ENCODE results near the gene RUNX3. TPM values are rescaled to one million over a fixed set of nuclear protein-coding genes. Genes with fewer than 3 reads are reported as not detected.
A peak's percentile ranks its signal among the peaks of the same experiment; 100 is the strongest.

The RUNX3 gene
- total RNA-seq, 2 donors from 2014 or later, result 5.0 to 8.9 TPM

DNA sequence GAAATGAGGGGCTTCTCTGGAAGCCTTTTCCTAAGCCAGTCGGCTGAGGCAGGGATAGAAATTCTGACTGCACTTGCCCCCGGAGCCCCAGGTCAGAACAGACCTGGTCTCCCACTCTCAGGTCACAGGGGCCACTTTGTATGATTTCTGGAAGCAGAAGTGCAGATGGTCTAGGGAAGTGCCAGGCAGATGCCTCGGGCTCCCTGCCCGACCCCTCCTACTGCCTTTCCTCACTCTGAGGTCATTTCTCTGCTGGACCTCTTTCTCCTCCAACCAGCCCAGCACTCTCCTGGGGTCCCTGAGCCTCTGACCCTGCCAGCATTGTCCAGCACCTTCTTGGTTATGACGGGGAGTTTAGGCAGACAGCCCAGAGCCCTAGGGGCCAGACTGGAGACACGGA, 8.7 kb downstream of the RUNX3 start:
- DNase-seq (ENCODE audit: low spot score), result no peak
- intact Hi-C loops (cut with DNase I), result no loop called here

DNA sequence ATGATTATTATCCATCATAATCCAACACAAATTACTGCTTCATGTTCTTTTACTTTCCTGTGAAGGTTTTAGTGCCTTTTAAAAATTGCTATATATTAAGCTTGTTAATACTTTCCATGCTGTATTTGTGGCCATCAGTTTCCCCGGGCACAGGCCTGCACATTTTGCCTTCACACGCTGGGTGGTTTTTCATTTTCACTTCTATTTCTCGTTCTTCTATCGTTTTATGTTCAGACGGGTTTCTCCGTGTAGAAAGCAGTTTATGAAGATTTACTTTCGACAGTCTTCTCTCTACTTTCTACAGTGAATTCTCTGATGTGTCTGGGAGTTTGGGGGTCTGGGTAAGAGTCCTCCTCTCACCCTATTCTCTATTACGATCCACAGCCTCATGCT, 9.5 kb downstream of the RUNX3 start:
- intact Hi-C loops (cut with DNase I), result no loop called here
- DNase-seq (ENCODE audit: low spot score), result no peak

DNA sequence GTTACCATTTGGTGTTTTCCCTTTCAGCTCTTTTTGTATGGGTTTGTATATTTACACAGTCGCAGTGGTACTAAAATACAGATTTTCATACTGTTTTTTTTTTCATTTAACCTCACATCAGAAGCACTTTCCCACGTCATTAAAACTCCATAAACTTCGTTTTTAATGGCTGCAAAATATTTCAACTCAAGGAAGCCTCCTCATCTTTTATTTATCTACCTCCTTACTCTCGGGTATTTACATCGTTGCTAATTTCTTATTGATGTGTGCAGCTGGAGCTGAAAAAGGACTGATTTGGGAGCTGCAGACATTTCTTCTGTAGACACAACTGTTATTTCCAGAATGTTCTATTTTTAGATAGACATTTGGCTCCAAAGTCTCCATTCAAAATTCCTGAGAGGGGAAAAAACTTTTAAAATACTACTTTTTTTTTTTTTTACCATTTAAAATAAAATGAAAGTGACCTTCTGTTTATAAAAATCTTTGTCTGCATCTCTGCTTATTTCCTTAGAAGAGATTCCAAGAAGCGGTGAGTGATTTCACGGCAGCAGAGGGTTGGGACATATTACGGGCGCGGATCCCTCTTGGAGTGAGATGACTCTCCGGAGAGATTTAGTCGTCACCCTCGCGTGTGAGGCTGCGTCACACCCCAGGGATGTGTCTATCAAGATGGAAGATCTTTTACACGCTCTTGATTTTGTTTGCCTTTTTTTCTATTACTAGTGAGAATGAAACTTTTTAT, 10.1 kb downstream of the RUNX3 start:
- DNase-seq (ENCODE audit: low spot score), result peak; percentile 94
- intact Hi-C loops (cut with DNase I), result no loop called here

DNA sequence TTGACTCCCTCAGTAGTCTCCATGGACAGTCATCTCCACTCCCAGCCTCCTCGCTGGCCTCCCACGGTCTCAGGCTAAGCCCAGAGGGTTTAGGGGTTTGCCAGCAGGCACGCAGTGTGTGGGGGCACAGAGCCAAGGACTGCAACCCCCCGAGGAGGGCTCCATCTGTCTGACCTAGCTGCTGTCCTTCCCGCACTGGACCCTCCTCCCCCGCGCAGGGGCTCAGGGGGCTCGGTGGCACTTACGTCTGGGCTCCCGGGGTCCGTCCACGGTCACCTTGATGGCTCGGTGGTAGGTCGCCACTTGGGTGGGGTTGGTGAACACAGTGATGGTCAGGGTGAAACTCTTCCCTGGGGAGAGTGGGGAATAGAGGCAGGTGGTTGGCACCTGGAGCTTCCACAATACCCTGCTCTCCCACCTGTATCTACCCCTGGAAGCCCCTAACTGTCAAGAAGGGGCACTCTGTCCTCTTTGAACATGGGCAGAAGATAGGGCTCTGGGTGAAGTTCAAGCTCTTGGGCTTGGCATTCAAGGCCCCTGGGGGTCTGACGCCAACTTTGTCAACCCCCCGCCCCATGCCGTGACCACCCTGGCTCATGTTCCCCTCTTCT, 11.0 kb downstream of the RUNX3 start:
- DNase-seq (ENCODE audit: low spot score), result no peak
- intact Hi-C loops (cut with DNase I), result no loop called here

DNA sequence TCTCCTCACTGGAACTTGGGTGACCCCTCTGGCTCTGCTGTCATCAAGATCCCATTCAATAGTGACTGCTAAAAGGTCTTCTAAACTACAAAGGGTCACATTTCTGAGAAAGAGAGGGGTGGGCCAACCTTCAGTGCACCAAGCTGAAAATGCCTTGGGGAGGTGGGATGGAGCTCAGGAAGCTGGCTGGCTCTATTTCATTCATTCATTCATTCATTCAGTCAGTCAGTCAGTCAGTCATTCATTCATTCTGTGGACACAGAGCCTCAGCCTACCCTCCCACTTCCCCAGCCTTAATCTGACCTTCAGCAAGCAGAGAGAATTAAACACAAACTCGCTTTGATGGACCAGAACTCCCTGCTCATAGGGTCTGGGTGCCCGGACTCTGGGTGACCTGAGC, 11.7 kb downstream of the RUNX3 start:
- intact Hi-C loops (cut with DNase I), result no loop called here

DNA sequence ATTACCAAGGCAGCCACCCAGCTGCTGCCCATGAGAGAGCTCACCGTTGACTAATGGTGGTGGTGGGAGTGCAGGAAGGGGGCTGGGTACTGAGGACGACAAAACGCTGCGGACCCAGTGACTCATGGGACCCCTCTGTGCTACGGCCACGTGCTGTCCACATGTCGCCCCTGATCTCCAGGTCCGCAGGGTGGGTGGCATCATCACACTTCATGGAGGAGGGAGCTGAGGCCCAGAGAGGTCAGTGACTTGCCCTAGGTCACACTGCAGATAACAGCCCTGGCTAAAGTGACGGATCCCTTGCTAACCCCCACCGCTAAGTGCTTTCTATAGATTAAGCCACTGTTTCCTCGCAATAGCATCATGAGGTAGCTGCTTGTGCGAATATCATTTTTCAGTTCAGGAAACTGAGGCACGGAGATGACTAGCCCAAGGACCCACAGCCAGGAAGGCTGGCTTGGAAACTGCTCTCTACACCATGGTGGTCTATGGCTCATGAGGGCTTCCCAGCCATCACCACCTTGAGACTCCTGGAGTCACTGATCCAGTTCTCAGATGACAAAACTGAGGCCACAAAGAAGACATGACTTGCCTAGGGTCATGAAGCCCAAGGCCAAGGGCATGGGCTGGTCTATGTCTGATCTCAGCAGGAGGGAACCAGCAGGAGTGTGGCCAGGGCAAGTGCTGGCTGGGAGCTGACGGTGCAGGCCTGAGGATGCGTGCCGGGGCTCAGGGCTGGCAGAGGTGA, 12.6 kb downstream of the RUNX3 start:
- no peak for DNase-seq (ENCODE audit: low spot score)
- intact Hi-C loops (cut with DNase I), result no loop called here

More for the DNA sequence above, 11.7 kb downstream of the RUNX3 start:
- DNase-seq (ENCODE audit: low spot score), result no peak

DNA sequence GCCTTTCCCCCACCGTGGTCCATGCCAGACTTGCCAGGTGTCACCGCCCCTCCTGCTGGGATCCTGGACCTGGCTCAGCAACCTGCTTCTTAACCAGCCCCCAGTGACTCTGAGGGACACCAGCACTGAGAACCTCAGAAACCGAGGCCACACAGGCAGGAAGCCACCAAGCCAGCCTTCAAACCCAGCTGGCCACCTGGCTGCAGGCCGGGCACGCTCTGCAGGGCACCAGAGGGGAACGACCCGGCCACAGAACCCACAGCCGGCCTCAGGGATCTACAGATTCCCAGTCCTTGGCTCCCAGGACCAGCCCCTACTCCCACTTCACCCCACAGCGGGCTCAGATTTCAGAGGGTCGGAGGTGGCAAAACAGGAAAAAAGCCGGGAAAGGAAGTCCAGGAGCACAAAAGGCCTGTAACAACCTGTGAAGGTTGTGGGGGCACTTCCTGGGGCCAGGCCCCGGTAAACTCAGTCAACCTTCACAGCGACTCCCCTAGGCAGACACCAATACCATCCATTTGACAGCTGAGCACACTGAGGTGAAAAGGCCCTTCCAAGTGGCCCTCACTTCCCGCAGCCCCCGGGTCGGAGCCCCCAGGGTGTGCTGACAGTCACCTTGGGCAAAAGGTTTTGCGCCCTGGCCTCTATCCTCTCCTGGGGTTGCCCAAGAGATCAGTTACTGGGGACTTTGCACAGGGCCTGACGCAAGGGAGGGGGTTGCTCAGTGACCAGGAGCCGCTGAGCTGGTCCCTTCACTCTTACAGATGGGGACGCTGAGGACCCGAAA, 14.1 kb downstream of the RUNX3 start:
- intact Hi-C loops (cut with DNase I), result loop anchor here in 1 of 2 donors (2.0 kb wide), 1 partner anchor 53 kb away; no protein-coding TSS in a partner anchor
- no peak for DNase-seq (ENCODE audit: low spot score)

DNA sequence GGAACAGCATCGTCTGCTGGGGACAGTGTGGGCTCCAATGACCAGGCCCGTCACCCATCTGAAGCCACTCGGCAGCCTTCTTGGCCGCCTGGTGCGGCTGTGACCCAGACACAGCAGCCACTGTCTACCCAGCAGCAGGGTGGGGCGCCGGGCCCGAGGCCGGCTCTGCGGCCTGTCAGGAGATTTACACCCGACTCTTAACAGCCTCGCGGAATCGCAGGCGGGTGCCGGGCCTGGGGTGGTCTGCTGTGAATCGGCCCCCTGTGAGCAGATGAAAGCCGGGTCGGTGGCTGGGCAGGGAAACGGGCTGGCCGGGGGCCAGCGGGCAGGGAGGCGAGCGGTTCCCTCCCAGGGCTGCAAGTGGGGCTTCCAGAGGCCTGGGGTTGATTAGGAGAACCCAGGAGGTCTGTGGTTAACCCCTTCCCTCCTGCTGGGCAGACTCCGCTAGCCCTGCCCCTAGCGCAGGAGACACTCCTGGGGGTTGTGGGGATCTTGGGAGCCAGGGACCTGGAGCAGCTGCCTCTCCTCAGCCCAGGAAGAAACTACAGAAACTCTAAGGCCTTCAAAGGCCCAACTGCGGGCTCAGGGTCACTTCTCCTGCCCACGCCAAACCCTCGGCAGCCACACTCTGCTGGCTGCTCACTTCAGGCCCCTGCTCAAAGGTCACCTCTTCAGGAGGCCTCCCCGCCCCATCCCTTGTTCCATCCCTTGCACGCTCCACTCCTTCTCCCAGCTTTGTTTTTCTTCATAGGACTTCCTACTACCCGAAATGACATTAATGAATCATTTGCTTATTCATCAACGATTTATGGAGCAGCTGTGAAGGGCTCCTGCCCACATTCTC, 15.6 kb downstream of the RUNX3 start:
- no peak for DNase-seq (ENCODE audit: low spot score)
- intact Hi-C loops (cut with DNase I), result loop anchor here in 1 of 2 donors (2.0 to 5.0 kb wide), 2 partner anchors 52 to 557 kb away; no protein-coding TSS in a partner anchor

DNA sequence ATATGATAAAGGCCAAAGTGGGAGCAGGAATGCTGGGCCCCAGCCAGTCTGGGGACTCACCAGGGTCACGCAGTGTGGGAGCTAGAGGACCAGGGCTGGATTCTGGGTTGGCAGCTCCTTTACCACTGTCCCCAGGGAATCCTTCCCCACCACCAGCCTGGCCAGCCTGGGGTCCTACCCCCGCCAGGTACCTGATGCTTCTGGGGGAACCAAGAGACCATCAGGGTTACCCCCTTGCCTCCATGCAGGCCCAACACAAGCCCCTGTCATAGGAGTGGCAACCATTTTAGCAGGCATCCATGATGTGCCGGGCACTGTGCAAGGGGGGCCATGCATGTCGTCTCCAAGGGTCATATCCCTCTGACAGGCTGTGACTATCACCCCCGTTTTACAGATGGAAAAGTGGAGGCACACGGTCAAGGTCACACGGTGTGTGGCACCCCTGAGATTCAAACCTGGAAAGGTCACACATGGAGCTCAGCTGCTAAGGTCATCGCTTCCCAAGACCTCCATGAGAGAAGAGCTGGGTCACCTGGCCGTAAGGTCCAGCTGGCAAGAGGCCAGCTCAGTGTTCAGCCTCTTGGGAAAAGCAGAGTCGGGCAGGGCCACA, 16.4 kb downstream of the RUNX3 start:
- no peak for DNase-seq (ENCODE audit: low spot score)

DNA sequence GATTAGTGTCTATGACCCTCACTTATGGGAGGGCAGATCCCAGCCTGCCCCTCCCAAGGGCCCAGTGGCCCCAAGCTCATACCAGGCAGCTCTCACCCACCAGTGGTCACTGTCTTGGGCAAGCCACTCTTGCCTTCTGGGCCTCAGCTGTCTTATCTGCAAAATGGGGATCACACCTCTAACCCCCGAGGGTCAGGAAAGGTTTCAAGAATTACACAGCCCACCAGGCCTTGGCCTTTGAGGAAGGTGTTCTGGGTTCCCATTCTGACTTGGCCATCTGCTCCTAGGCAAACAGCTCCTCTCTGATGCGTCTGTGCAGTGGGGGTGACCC, 16.8 kb downstream of the RUNX3 start:
- intact Hi-C loops (cut with DNase I), result loop anchor here in 1 of 2 donors (5.0 kb wide), 1 partner anchor 556 kb away; no protein-coding TSS in a partner anchor
- no peak for DNase-seq (ENCODE audit: low spot score)

More for the DNA sequence above, 16.4 kb downstream of the RUNX3 start:
- intact Hi-C loops (cut with DNase I), result loop anchor here in 1 of 2 donors (2.0 to 5.0 kb wide), 2 partner anchors 51 to 556 kb away; no protein-coding TSS in a partner anchor

DNA sequence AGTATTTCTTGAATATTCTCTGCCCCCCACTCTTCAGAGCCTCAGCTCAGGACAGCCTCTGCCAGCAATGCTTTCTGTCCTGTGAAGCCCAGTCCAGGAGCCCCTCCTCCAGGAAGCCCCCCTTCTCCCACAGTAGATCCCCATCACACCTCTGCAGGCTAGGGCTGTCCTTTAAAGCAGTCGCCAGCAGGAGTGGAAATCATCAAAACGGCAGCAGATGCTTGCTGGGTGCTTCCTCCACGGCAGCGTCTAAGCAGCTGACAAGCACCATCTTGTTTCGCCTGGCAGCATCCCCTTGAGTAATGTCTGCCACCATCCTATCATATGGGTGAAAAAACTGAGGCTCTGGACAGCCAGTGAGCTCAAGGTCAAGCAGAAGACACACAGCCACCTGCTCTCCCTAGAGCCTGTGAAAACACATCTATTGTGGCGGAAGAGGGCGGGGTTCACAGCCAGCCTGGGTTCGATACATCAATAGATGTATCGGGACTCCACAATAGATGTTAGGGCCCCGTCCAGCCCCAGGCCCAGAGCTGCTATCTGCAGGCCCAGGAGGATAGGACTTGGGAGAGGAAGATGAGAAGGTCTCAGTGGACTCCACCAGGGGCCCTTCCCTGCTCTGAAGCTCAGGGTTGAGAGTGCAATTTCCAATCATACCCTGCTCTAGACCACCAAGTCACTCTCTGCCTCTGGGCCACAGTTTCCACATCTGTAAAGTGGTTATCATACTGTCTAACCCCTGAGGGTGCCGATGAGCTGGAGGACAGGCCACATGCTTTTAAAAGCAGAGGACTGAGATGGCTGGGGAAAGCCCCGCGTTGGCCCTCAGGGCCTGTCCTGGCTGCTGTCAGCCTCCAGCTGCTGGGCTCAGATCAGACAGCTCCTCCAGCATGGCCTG, 17.5 kb downstream of the RUNX3 start:
- intact Hi-C loops (cut with DNase I), result loop anchor here in 1 of 2 donors (5.0 kb wide), 1 partner anchor 555 kb away; no protein-coding TSS in a partner anchor
- no peak for DNase-seq (ENCODE audit: low spot score)

DNA sequence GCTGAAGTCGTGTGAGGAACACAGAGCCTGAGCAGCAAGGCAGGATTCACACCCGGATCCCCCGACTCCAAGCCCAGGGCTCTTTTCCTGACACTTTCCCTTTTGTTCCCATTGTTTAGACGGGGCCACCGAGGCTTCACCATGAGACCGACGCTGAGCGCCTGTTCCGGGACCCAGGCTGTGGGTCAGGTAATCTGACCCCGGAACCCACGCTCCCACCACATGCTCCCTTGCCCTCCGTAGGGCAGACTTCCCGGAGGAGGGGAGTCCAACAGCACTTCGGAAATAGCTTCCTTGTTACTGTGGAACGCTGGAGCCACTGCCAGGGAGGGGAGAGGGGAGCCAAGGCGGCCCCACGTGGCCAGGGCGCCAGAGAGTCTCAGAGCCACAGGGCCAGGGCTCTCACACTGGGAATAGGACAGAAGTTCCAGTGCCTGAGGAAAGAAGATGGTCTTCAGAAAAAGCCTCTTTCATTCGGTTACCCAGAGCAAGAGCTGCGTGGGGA, 18.4 kb downstream of the RUNX3 start:
- no peak for DNase-seq (ENCODE audit: low spot score)
- intact Hi-C loops (cut with DNase I), result loop anchor here in 1 of 2 donors (5.0 kb wide), 1 partner anchor 554 kb away; no protein-coding TSS in a partner anchor

DNA sequence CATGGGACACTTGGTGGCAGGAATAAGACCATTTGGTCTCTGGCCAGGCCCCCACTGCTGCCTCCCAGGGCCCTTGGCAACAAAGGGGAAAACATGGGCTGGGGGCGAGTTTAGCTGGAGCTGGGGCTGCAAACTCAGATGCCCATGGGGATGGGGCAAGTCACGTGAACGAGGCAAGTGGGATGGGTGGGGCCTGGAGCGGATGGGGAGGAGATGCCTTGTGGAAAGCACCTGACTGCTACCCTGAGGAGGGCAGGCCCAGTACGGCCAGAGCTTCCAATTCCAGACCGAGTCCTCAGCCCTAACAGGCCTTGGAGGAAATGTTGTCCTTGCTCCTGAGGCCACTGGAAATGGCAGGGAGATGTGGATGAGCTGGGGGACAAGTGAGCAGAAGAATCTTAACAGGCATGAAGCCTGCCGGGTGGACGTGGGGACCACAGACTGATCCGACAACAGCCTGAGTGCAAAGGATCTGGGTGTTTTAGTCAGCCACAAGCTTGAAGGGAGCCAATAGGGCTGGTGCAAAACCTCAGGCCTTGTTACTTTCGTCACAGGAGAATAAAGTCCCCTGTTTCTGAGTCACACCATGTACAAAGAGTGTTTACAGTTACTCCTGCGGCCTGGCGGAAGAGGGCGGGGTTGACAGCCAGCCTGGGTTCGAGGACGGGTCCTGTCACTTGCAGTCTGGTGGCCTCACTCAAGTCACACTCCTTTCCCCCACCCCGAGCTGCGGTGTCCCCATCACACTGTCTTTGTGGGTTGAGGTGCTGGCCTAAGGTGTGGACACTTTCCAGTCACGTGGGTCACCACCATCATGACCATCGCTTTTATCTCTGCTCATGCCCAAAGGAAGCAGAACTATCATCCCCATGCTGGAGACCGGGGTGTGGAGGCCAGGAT, 19.1 kb downstream of the RUNX3 start:
- intact Hi-C loops (cut with DNase I), result loop anchor here in 1 of 2 donors (5.0 kb wide), 1 partner anchor 554 kb away; no protein-coding TSS in a partner anchor
- no peak for DNase-seq (ENCODE audit: low spot score)

DNA sequence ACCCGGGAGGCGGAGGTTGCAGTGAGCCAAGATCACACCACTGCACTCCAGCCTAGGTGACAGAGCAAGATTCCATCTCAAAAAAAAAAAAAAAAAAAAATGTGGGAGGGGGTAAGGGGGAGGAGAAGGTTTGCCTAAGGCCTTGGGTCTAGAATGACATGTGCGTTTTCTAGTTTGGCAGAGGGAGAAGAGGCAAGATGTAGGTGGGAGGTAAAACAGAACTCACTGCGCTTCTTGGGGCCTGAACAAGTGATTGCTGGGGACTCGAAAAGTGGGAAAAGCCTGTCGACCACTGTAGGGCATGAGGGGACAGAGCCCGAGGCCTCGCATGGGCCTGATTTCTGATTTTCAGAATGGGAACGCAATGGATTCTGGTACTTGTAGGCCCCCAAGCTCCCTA, 19.9 kb downstream of the RUNX3 start:
- intact Hi-C loops (cut with DNase I), result loop anchor here in 1 of 2 donors (5.0 kb wide), 1 partner anchor 553 kb away; no protein-coding TSS in a partner anchor
- DNase-seq (ENCODE audit: low spot score), result no peak

DNA sequence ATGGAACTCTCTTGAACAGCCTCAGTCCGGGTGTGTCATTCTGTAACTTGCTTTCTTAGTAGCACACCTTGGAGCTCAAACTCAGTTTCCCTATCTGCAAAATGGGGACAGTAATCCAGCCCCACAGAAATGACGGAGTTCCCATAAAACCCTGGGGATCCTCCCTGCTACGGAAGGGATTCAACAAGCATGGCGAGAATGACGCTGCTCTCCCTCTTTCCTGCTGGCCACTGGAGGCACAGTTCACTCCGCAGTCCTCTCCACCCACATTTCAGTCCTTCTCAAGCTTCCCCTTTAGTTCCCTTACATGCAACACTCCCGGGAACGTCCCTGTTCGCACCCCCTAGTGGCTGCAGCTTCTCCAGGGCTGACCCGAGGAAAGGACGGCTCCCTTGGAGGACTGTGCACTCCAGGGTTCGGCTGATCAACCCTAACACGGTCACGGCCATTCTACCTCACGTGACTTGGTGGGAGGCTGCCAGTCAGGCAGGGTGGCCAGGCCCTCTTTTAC, 20.6 kb downstream of the RUNX3 start:
- peak; percentile 89 for DNase-seq (ENCODE audit: low spot score)
- intact Hi-C loops (cut with DNase I), result no loop called here

Measured in posterior vena cava (tissue), 2 donors.